Smooth muscle cell (in vitro differentiated cells): ENCODE results near the gene SRGAP3. TPM values are rescaled to one million over a fixed set of nuclear protein-coding genes. Genes with fewer than 3 reads are reported as not detected.

Source experiments
- DNase-seq: peaks from one replicate; lab custom pipeline; 2025; ENCODE audit not compliant: unreplicated experiment; lab: John Stamatoyannopoulos, UW
- H2AFZ ChIP-seq: fragments of 200-600 bp; sonication (generic); 2 replicates; pipeline ENCODE4 v1.6.0; 2016; ENCODE audit warnings: antibody characterized with exemption, low read depth, mild to moderate bottlenecking
- H3F3A ChIP-seq: fragments of 200-600 bp; sonication (generic); 2 replicates; pipeline ENCODE4 v1.6.0; 2017; ENCODE audit warnings: antibody characterized with exemption, low read depth
- H3K27ac ChIP-seq: fragments of 200-600 bp; sonication (generic); 2 replicates; pipeline ENCODE4 v1.5.1; 2016; ENCODE audit warnings: low read depth, mild to moderate bottlenecking
- H3K27me3 ChIP-seq: fragments of 200-600 bp; sonication (generic); 2 replicates; pipeline ENCODE4 v1.6.1; 2016; ENCODE audit warnings: low read depth, mild to moderate bottlenecking
- H3K36me3 ChIP-seq: fragments of 200-600 bp; sonication (generic); 2 replicates; pipeline ENCODE4 v1.5.1; 2016; ENCODE audit warnings: low read depth
- H3K4me1 ChIP-seq: fragments of 200-600 bp; sonication (generic); 2 replicates; pipeline ENCODE4 v1.5.1; 2016; ENCODE audit warnings: low read depth
- H3K4me2 ChIP-seq: fragments of 200-600 bp; sonication (generic); 2 replicates; pipeline ENCODE4 v1.6.0; 2016; ENCODE audit warnings: mild to moderate bottlenecking
- H3K4me3 ChIP-seq: fragments of 200-600 bp; sonication (generic); 2 replicates; pipeline ENCODE4 v1.5.1; 2016; ENCODE audit warnings: mild to moderate bottlenecking
- H3K79me2 ChIP-seq: fragments of 200-600 bp; sonication (generic); 2 replicates; pipeline ENCODE4 v1.6.0; 2016; ENCODE audit warnings: low read depth, mild to moderate bottlenecking
- H3K9ac ChIP-seq: fragments of 200-600 bp; sonication (generic); 2 replicates; pipeline ENCODE4 v1.6.0; 2016; ENCODE audit warnings: low read depth
- H3K9me3 ChIP-seq: fragments of 200-600 bp; sonication (generic); replicated peaks from 2 replicates; pipeline ENCODE4 v1.5.1; 2016; ENCODE audit warnings: low read depth
- H4K20me1 ChIP-seq: fragments of 200-600 bp; sonication (generic); 2 replicates; pipeline ENCODE4 v1.6.0; 2016; ENCODE audit warnings: low read depth
- WGBS: methylation state at CpG from one replicate; pipeline ENCODE4 v1.1.7; 2016; ENCODE audit warnings: low lambda C conversion rate; 5-methylcytosine and 5-hydroxymethylcytosine counted together
- polyA plus RNA-seq: library from polyadenylated mRNA; unstranded; fragments of >200 nt; fragmentation: Nextera tagmentation; extraction: Ambion mirVana; gene quantifications from 2 replicates; pipeline ENCODE4 v1.2.1, GENCODE V29; 2016
- total RNA-seq: library from RNA; depleted of rRNA; stranded (reverse); fragments of >200 nt; gene quantifications from 2 replicates; pipeline ENCODE4 v1.2.3, GENCODE V29; 2014
- TF ChIP-seq, protein P1 (sequence below): fragments of 200-600 bp; sonication (generic); IDR thresholded peaks from 2 replicates; pipeline ENCODE4 v1.5.1; 2017; ENCODE audit warnings: borderline replicate concordance, mild to moderate bottlenecking, antibody characterized with exemption; ENCODE audit not compliant: insufficient read depth, poor library complexity, severe bottlenecking

The SRGAP3 gene
- total and polyA plus RNA-seq, 2 experiments from 2014 or later: 1.5 to 3.1 TPM

DNA sequence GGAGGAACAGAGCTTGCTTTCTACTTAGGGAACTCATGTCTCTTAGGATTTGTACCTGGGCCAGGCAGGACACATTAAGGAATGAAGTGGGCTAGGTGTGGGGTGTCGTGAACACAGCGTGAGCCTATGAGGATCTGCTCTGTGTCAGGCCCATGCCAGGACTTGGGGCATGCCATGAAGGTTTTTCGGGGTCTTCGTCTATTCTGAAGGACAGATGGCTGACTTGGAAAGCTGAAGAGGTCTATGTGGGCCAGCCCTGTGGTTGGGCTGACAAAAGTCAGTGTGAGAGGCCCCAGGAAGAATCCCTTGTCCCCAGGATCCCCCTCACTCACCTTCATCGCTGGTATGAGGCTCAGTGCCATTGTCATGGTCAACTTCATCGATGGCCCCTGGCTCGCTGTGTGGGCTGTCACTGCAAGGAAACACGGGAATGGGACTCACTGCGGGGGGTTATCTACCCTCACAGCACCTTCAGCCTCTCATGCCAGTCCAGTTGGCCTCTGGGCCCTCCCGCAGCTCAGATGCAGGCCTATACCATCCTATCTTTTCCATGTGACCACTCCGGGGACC, 239.4 kb downstream of the SRGAP3 start:
- H3K9ac ChIP-seq: no peak overlapping the region
- no peaks in the 10 kb centered on the region for H3K79me2 ChIP-seq
- H3K27ac ChIP-seq: no peak overlapping the region
- H3K9me3 ChIP-seq: no peaks in the 10 kb centered on the region
- no peak for DNase-seq
- H2AFZ ChIP-seq: no peak overlapping the region
- H3K4me1 ChIP-seq: no peaks in the 10 kb centered on the region
- no peaks in the 10 kb centered on the region for H3F3A ChIP-seq
- no peaks in the 10 kb centered on the region for H3K36me3 ChIP-seq
- H4K20me1 ChIP-seq: no peaks in the 10 kb centered on the region
- H3K27me3 ChIP-seq: no peaks in the 10 kb centered on the region
- TF ChIP-seq, protein P1, sequence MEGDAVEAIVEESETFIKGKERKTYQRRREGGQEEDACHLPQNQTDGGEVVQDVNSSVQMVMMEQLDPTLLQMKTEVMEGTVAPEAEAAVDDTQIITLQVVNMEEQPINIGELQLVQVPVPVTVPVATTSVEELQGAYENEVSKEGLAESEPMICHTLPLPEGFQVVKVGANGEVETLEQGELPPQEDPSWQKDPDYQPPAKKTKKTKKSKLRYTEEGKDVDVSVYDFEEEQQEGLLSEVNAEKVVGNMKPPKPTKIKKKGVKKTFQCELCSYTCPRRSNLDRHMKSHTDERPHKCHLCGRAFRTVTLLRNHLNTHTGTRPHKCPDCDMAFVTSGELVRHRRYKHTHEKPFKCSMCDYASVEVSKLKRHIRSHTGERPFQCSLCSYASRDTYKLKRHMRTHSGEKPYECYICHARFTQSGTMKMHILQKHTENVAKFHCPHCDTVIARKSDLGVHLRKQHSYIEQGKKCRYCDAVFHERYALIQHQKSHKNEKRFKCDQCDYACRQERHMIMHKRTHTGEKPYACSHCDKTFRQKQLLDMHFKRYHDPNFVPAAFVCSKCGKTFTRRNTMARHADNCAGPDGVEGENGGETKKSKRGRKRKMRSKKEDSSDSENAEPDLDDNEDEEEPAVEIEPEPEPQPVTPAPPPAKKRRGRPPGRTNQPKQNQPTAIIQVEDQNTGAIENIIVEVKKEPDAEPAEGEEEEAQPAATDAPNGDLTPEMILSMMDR: no peak
- H3K4me3 ChIP-seq: no peak overlapping the region
- no peak overlapping the region for H3K4me2 ChIP-seq
- 95% methylated on average over 11 of the region's 11 CpGs for WGBS

DNA sequence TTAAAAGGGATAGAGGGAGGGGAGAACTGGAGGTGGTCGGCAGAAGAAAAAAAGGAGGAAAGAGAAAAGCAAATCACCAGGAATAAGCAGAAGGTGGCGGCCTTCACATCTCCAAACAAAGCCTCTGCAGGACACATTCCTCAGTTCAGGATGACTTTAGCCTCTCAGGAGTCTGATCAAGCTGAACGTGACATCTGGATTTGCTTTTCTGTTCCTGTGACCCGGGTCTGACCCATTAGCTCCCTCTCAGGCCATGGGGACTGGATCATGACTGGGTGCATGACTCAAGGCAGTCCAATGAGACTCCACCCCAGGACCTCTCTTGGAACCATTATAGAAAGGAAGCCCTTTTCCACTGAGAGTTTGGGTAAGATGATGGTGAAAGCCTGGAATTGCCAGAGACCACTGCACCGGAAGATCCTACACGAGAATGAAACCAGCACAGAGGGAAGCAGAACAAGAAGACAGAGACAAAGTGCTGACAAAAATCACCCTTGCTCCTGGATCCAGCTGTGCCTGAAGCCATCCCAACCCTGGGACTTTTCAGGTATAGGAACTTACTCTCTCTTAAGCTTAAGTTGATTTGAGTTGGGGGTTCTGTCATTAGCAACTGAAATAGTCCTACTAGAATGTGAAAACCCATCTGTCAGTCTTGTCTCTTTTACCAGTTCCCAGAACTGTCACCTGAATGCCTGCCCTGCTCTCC, 240.7 kb downstream of the SRGAP3 start:
- no peaks in the 10 kb centered on the region for H4K20me1 ChIP-seq
- no peaks in the 10 kb centered on the region for H3K27me3 ChIP-seq
- no peaks in the 10 kb centered on the region for H3K79me2 ChIP-seq
- no peaks in the 10 kb centered on the region for H3F3A ChIP-seq
- no peaks in the 10 kb centered on the region for H3K36me3 ChIP-seq
- no peak overlapping the region for H3K27ac ChIP-seq
- TF ChIP-seq, protein P1: no peak
- no peak overlapping the region for H2AFZ ChIP-seq
- no peak overlapping the region for H3K9ac ChIP-seq
- DNase-seq: no peak
- H3K4me2 ChIP-seq: no peak overlapping the region
- H3K4me1 ChIP-seq: no peaks in the 10 kb centered on the region
- no peak overlapping the region for H3K4me3 ChIP-seq
- no peaks in the 10 kb centered on the region for H3K9me3 ChIP-seq
- WGBS: 66% methylated on average over 6 of the region's 6 CpGs

DNA sequence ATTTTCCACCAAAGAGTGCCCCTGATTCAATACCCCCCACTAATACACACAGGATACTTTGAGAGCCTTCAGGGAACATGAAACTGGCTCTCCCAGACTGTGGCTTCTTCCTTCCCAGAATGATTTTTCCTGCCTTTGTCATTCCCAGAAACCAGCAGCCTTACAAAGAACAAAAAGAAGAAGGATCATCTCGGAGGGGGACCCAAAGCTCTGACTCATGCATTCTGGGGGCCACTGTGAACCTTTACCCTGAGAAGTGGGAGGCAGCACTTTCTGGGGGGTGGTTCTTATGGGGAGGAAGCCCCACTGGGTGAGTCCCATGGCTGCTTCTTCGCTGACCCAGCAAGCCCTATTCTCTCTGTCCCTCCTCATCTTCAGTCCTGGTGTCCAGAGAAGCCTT, 241.5 kb downstream of the SRGAP3 start:
- H3K9me3 ChIP-seq: no peaks in the 10 kb centered on the region
- H4K20me1 ChIP-seq: no peaks in the 10 kb centered on the region
- no peaks in the 10 kb centered on the region for H3F3A ChIP-seq
- H3K27ac ChIP-seq: no peak overlapping the region
- H3K4me3 ChIP-seq: no peak overlapping the region
- 70% methylated on average over 2 of the region's 2 CpGs for WGBS
- no peaks in the 10 kb centered on the region for H3K27me3 ChIP-seq
- no peaks in the 10 kb centered on the region for H3K79me2 ChIP-seq
- no peak overlapping the region for H2AFZ ChIP-seq
- H3K36me3 ChIP-seq: no peaks in the 10 kb centered on the region
- DNase-seq: no peak
- H3K4me2 ChIP-seq: no peak overlapping the region
- TF ChIP-seq, protein P1: no peak
- H3K9ac ChIP-seq: no peak overlapping the region
- H3K4me1 ChIP-seq: no peaks in the 10 kb centered on the region

DNA sequence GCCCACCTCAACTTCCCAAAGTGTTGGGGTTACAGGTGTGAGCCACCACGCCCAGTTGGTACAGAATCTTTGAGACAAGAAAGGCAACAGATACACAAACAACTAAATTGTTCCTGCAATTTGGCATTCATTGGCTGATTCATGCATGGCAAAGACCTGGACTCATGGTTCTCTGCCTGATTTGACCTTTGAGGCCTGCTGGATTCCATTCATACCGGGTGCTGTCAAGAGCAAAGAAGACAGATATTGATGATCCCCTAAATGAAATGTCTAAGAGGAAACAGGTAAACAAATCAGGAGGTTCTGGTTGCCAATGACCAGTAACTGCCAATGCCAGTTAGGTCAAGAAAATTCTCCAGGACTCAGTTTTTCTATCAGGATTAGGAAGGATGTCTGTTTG, 242.2 kb downstream of the SRGAP3 start:
- WGBS: 84% methylated on average over 2 of the region's 2 CpGs
- Histone ChIP-seq H3F3A (no peaks in the 10 kb centered on the region), H4K20me1 (no peaks in the 10 kb centered on the region), H3K36me3 (no peaks in the 10 kb centered on the region), H2AFZ (no peak overlapping the region), H3K27ac (no peak overlapping the region), H3K79me2 (no peaks in the 10 kb centered on the region), H3K9ac (no peak overlapping the region), H3K4me2 (no peak overlapping the region), H3K9me3 (no peaks in the 10 kb centered on the region), H3K4me1 (no peaks in the 10 kb centered on the region), H3K27me3 (peaks cover 3% of the 10 kb centered on the region), H3K4me3 (no peak overlapping the region)
- TF ChIP-seq, protein P1: no peak
- DNase-seq: no peak
